HepG2 (cell line): ENCODE measurements around the gene ICAM3. TPM values are rescaled to one million over a fixed set of nuclear protein-coding genes. Genes with fewer than 3 reads are reported as not detected.

Experiments used
- ATF7-NPFF ChIP-seq: sonication (generic); formaldehyde crosslinking; IDR thresholded peaks from 2 replicates; pipeline ENCODE4 v1.8.1; 2023; ENCODE audit warnings: mild to moderate bottlenecking, low read depth, missing genetic modification reagents, moderate library complexity
- BORCS8-MEF2B ChIP-seq: sonication (generic); formaldehyde crosslinking; IDR thresholded peaks from 2 replicates; pipeline ENCODE4 v1.8.0; 2022; ENCODE audit warnings: mild to moderate bottlenecking, missing genetic modification reagents
- DNMT1 ChIP-seq: sonication (generic); formaldehyde crosslinking; IDR thresholded peaks from 2 replicates; pipeline ENCODE4 v1.5.1; 2020; ENCODE audit warnings: mild to moderate bottlenecking, missing genetic modification reagents
- DZIP1 ChIP-seq: sonication (generic); formaldehyde crosslinking; IDR thresholded peaks from 2 replicates; pipeline ENCODE4 v1.5.0; 2020; ENCODE audit warnings: mild to moderate bottlenecking, missing genetic modification reagents
- E2F1 ChIP-seq: sonication (generic); formaldehyde crosslinking; IDR thresholded peaks from 2 replicates; pipeline ENCODE4 v1.5.0; 2020; ENCODE audit warnings: missing genetic modification reagents
- ELF1 ChIP-seq: sonication (generic); formaldehyde crosslinking; IDR thresholded peaks from 2 replicates; pipeline ENCODE4 v1.4.0; 2020; ENCODE audit warnings: missing genetic modification reagents
- FOXC1 ChIP-seq: sonication (generic); formaldehyde crosslinking; IDR thresholded peaks from 2 replicates; pipeline ENCODE4 v1.8.0; 2022; ENCODE audit warnings: mild to moderate bottlenecking, missing genetic modification reagents, borderline replicate concordance
- MAZ ChIP-seq, 2 experiments: sonication (generic) in 1 of 2; formaldehyde crosslinking in 1 of 2; IDR thresholded peaks; 2 replicates each; pipeline versions ENCODE4 v1.5.0 to v1.6.1; 2012 to 2020; ENCODE audit warnings: low read depth in 2 of 2, mild to moderate bottlenecking in 2 of 2, borderline replicate concordance in 1 of 2, improper control_type of control experiment in 1 of 2, low read length in 1 of 2, missing genetic modification reagents in 1 of 2, moderate library complexity in 1 of 2
- NFIB ChIP-seq: sonication (generic); formaldehyde crosslinking; IDR thresholded peaks from 2 replicates; pipeline ENCODE4 v1.9.0; 2021; ENCODE audit warnings: missing genetic modification reagents, mild to moderate bottlenecking, borderline replicate concordance
- PPARG ChIP-seq: conservative IDR thresholded peaks from 2 replicates; pipeline ENCODE4 v1.6.1; 2016; ENCODE audit warnings: missing biosample characterization, missing genetic modification reagents
- RELA ChIP-seq: sonication (generic); formaldehyde crosslinking; IDR thresholded peaks from 2 replicates; pipeline ENCODE4 v1.4.0; 2020; ENCODE audit warnings: missing genetic modification reagents
- SALL2 ChIP-seq: sonication (generic); formaldehyde crosslinking; IDR thresholded peaks from 2 replicates; pipeline ENCODE4 v1.8.1; 2023; ENCODE audit warnings: mild to moderate bottlenecking, missing genetic modification reagents, inconsistent platforms
- SP140L ChIP-seq: sonication (generic); formaldehyde crosslinking; IDR thresholded peaks from 2 replicates; pipeline ENCODE4 v1.4.0; 2020; ENCODE audit warnings: missing genetic modification reagents, borderline replicate concordance
- STAT5B ChIP-seq: sonication (generic); formaldehyde crosslinking; IDR thresholded peaks from 2 replicates; pipeline ENCODE4 v1.4.0; 2020; ENCODE audit warnings: missing genetic modification reagents
- ZFP82 ChIP-seq: sonication (generic); formaldehyde crosslinking; IDR thresholded peaks from 2 replicates; pipeline ENCODE4 v1.5.1; 2020; ENCODE audit warnings: mild to moderate bottlenecking, missing genetic modification reagents, borderline replicate concordance
- ZHX2 ChIP-seq, 2 experiments: sonication (generic) in 1 of 2; formaldehyde crosslinking in 1 of 2; IDR thresholded peaks; 2 replicates each; pipeline versions ENCODE4 v1.6.1 to v1.9.0; 2014 to 2022; ENCODE audit warnings: antibody characterized with exemption in 1 of 2, borderline replicate concordance in 1 of 2, inconsistent platforms in 1 of 2, low read depth in 1 of 2, missing genetic modification reagents in 1 of 2
- ZNF598 ChIP-seq: sonication (generic); formaldehyde crosslinking; IDR thresholded peaks from 2 replicates; pipeline ENCODE4 v1.5.1; 2020; ENCODE audit warnings: mild to moderate bottlenecking, missing genetic modification reagents, borderline replicate concordance
- ZNF644 ChIP-seq: IDR thresholded peaks from 2 replicates; pipeline ENCODE4 v1.6.1; 2016; ENCODE audit warnings: low read depth
- polyA plus RNA-seq, 8 experiments: library from polyadenylated mRNA; depleted of rRNA in 3 of 8; stranded (reverse) in 7 of 8; unstranded in 1 of 8; fragments of >200 nt; fragmentation: Illumina TruSeq in 4 of 8; extraction: Trizol in 4 of 8; gene quantifications; 2 replicates each; pipeline versions ENCODE4 v1.2.1 to v1.2.3, GENCODE V29; 2011 to 2016; ENCODE audit warnings: low read depth in 4 of 8, missing spikeins in 1 of 8, mixed read lengths in 1 of 8; ENCODE audit not compliant: insufficient read depth in 1 of 8
- total RNA-seq, 5 experiments: library from RNA; depleted of rRNA; stranded (reverse); fragments of >200 nt; fragmentation: Illumina TruSeq; extraction: Trizol; gene quantifications; 2 replicates each; pipeline ENCODE4 v1.2.3, GENCODE V29; 2016; ENCODE audit warnings: low read depth in 1 of 5

The ICAM3 gene
- total and polyA plus RNA-seq, 2 of the 13 experiments (the other 11 are each of a cell fraction or from before 2014, with no cell fraction given) = 14.1 to 21.0 TPM

- TF ChIP-seq SALL2 (CRISPR knock-in tag) = peak; percentile 59; the same call in 1 of the 2 replicates
- TF ChIP-seq ZHX2 (IDR thresholded peaks at IDR 0.05; ENCODE audit: low read depth) = no peak
- TF ChIP-seq ZHX2 (CRISPR knock-in tag; IDR thresholded peaks at IDR 0.05; ENCODE audit: borderline replicate concordance) = no peak
- no peak for TF ChIP-seq ZNF644 (CRISPR knock-in tag)
- peak; percentile 31; the same call in 1 of the 2 replicates for TF ChIP-seq PPARG (CRISPR knock-in tag)
- no peak for TF ChIP-seq BORCS8-MEF2B (CRISPR knock-in tag)
- TF ChIP-seq RELA (CRISPR knock-in tag) = no peak
- TF ChIP-seq ATF7-NPFF = no peak
- TF ChIP-seq FOXC1 (CRISPR knock-in tag) = no peak; the same call in 1 of the 2 replicates
- 0 out of 2 replicates have a peak, but pooled peaks have one; percentile 41 for TF ChIP-seq DZIP1
- no peak for TF ChIP-seq STAT5B (CRISPR knock-in tag)
- no peak for TF ChIP-seq E2F1
- no peak for TF ChIP-seq SP140L (CRISPR knock-in tag)
- peak; percentile 83 for TF ChIP-seq ELF1 (CRISPR knock-in tag)
- TF ChIP-seq NFIB (CRISPR knock-in tag) = no peak
- TF ChIP-seq MAZ (IDR thresholded peaks at IDR 0.05; ENCODE audit: borderline replicate concordance, low read depth, low read length) = no peak
- TF ChIP-seq MAZ (CRISPR knock-in tag; IDR thresholded peaks at IDR 0.05; ENCODE audit: low read depth) = peak; percentile 62
- TF ChIP-seq ZNF598 (CRISPR knock-in tag) = peak; percentile 33; the same call in 1 of the 2 replicates
- TF ChIP-seq ZFP82 = no peak
- no peak for TF ChIP-seq DNMT1 (CRISPR knock-in tag)
Measured at GRCh38 chr19:10315335-10316214, 23.8 kb downstream of the ICAM3 start, which contains the start of gene FDX2 (continued).
